ENCODE results near the gene SYT5.

DNA sequence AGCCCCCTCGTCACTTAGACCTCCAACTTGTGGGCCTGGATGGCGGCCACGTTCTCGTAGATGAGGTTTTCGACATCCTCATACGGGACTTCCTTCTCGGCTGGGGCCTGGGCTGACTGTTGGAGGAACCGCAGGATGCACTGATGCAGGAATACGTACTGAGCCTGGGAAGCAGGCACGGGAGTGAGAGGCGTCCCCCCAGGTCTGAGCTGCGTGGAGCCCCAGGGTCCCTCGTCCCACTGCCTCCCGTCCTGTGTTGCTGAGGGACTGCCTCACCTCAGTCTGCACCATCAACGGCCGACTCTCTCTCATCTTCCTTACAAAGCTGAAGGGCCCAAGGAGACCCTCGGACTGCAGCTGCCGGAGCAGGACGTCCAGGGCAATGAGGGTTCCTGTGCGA lies 1.7 kb upstream of the SYT5 start:
- TF ChIP-seq MYC (IDR thresholded peaks at IDR 0.05; ENCODE audit: low read depth, low read length) (no peak), CTCF (IDR thresholded peaks at IDR 0.05; ENCODE audit: low read depth, low read length) (no peak)

Measured in NB4 (cell line).